NCI-H82 (cell line): ENCODE results near the gene CHST6.
"Not testable (repeated sequence)": the region's sequence is repeated elsewhere in the genome, so short reads cannot be mapped to it uniquely, and the experiment has no call there.

Source experiments
- DNase-seq: peaks from one replicate; lab custom pipeline; 2025; lab: John Stamatoyannopoulos, UW

Gene CHST6

GRCh38 chr16:75502916-75503605, 7.8 kb upstream of the CHST6 start:
- no peak for DNase-seq

- DNase-seq, result not testable (repeated sequence)
Observed at GRCh38 chr16:75501820-75502219, 6.6 kb upstream of the CHST6 start.

- no peak for DNase-seq
Observed at GRCh38 chr16:75501359-75501758, 6.1 kb upstream of the CHST6 start.

- peak; percentile 21 for DNase-seq
Observed at GRCh38 chr16:75498605-75499322, 3.5 kb upstream of the CHST6 start.

- no peak for DNase-seq
Observed at GRCh38 chr16:75497558-75497957, 2.3 kb upstream of the CHST6 start.

GRCh38 chr16:75494661-75495075, 573 bp downstream of the CHST6 start:
- DNase-seq, result peak; percentile 33

GRCh38 chr16:75494184-75494583, 1.1 kb downstream of the CHST6 start:
- no peak for DNase-seq

- DNase-seq, result no peak
Observed at GRCh38 chr16:75491876-75492275, 3.4 kb downstream of the CHST6 start.

- no peak for DNase-seq
Observed at GRCh38 chr16:75488322-75488721, 6.9 kb downstream of the CHST6 start.

- DNase-seq, result no peak
Observed at GRCh38 chr16:75486676-75487313, 8.4 kb downstream of the CHST6 start.

- no peak for DNase-seq
Observed at GRCh38 chr16:75486014-75486675, 9.1 kb downstream of the CHST6 start.

- DNase-seq, result no peak
Observed at GRCh38 chr16:75485230-75486013, 9.8 kb downstream of the CHST6 start.

- DNase-seq, result no peak
Observed at GRCh38 chr16:75483222-75483621, 12.0 kb downstream of the CHST6 start.

- no peak for DNase-seq
Observed at GRCh38 chr16:75482434-75483205, 12.6 kb downstream of the CHST6 start.

- DNase-seq, result no peak
Observed at GRCh38 chr16:75481475-75481874, 13.8 kb downstream of the CHST6 start.

- DNase-seq, result no peak
Observed at GRCh38 chr16:75479421-75479990, 15.7 kb downstream of the CHST6 start.

- DNase-seq, result no peak
Observed at GRCh38 chr16:75478480-75479345, 16.5 kb downstream of the CHST6 start.

GRCh38 chr16:75477680-75478473, 17.4 kb downstream of the CHST6 start:
- DNase-seq, result no peak

- DNase-seq, result no peak
Observed at GRCh38 chr16:75476817-75477216, 18.4 kb downstream of the CHST6 start.
